ENCODE measurements around the gene DNAJB8. TPM values are rescaled to one million over a fixed set of nuclear protein-coding genes. Genes with fewer than 3 reads are reported as not detected.

The DNAJB8 gene
- total and polyA plus RNA-seq, 9 of the 15 experiments (the other 6 are each of a cell fraction or from before 2014, with no cell fraction given) = not detected

GRCh38 chr3:128491691-128491940 is 24.9 kb upstream of the DNAJB8 start (continued):
- 0 out of 2 replicates have a peak, but pooled peaks have one; percentile 25 for TF ChIP-seq PHF21A (IDR thresholded peaks at IDR 0.05; ENCODE audit: borderline replicate concordance, low read depth)
- TF ChIP-seq JUN (IDR thresholded peaks at IDR 0.05; ENCODE audit: borderline replicate concordance, low read depth, low read length) = no peak
- TF ChIP-seq JUN (CRISPR knock-in tag; IDR thresholded peaks at IDR 0.05; ENCODE audit: borderline replicate concordance) = no peak
- TF ChIP-seq, protein P1, sequence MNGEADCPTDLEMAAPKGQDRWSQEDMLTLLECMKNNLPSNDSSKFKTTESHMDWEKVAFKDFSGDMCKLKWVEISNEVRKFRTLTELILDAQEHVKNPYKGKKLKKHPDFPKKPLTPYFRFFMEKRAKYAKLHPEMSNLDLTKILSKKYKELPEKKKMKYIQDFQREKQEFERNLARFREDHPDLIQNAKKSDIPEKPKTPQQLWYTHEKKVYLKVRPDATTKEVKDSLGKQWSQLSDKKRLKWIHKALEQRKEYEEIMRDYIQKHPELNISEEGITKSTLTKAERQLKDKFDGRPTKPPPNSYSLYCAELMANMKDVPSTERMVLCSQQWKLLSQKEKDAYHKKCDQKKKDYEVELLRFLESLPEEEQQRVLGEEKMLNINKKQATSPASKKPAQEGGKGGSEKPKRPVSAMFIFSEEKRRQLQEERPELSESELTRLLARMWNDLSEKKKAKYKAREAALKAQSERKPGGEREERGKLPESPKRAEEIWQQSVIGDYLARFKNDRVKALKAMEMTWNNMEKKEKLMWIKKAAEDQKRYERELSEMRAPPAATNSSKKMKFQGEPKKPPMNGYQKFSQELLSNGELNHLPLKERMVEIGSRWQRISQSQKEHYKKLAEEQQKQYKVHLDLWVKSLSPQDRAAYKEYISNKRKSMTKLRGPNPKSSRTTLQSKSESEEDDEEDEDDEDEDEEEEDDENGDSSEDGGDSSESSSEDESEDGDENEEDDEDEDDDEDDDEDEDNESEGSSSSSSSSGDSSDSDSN (IDR thresholded peaks at IDR 0.05; ENCODE audit: borderline replicate concordance in 1 of 2, low read depth in 2 of 2, low read length in 2 of 2) = 0 out of 4 replicates have a peak, but pooled peaks of 1 of the 2 experiments have one; percentile 75
- no peak for TF ChIP-seq ZNF764 (CRISPR knock-in tag; IDR thresholded peaks at IDR 0.05; ENCODE audit: low read depth)
- no peak for TF ChIP-seq CHD4 (IDR thresholded peaks at IDR 0.05; ENCODE audit: insufficient read depth, insufficient replicate concordance, low read depth, low read length, poor library complexity, severe bottlenecking)
- TF ChIP-seq CHD1 (IDR thresholded peaks at IDR 0.05; ENCODE audit: low read length) = peak; percentile 92

Measured in K562 (cell line).